Mesenchymal stem cell (in vitro differentiated cells and primary cell): ENCODE measurements around the gene FAT1.

Experiments
- DNase-seq: peaks from one replicate; pipeline ENCODE4 v3.0.0-alpha.2; 2013
- H2AFZ ChIP-seq: one replicate; pipeline ENCODE4 v1.6.1; 2013; ENCODE audit warnings: low read depth, mild to moderate bottlenecking, control low read depth, inconsistent platforms, low read length, moderate library complexity
- H2AK5ac ChIP-seq: 2 replicates; pipeline ENCODE4 v1.6.1; 2013; ENCODE audit warnings: low read length, moderate library complexity, mild to moderate bottlenecking, inconsistent platforms; ENCODE audit not compliant: severe bottlenecking
- H2BK120ac ChIP-seq: one replicate; pipeline ENCODE4 v1.6.1; 2013; ENCODE audit warnings: low read depth, mild to moderate bottlenecking, inconsistent platforms, low read length, moderate library complexity
- H2BK12ac ChIP-seq, 2 experiments: one replicate each; pipeline ENCODE4 v1.6.1; 2013; ENCODE audit warnings: inconsistent platforms in 2 of 2, low read length in 2 of 2, mild to moderate bottlenecking in 2 of 2, moderate library complexity in 2 of 2, control low read depth in 1 of 2
- H2BK15ac ChIP-seq: one replicate; pipeline ENCODE4 v1.6.1; 2013; ENCODE audit warnings: mild to moderate bottlenecking, low read depth, inconsistent platforms; ENCODE audit not compliant: poor library complexity, severe bottlenecking
- H2BK5ac ChIP-seq: 2 replicates; pipeline ENCODE4 v1.6.1; 2013; ENCODE audit warnings: low read depth, mild to moderate bottlenecking, low read length, control low read depth, inconsistent platforms; ENCODE audit not compliant: poor library complexity, severe bottlenecking
- H3K14ac ChIP-seq, 2 experiments: one replicate each; pipeline ENCODE4 v1.6.1; 2013; ENCODE audit warnings: inconsistent platforms in 2 of 2, low read length in 2 of 2, control low read depth in 1 of 2, mild to moderate bottlenecking in 1 of 2, moderate library complexity in 1 of 2
- H3K18ac ChIP-seq, 2 experiments: one replicate each; pipeline ENCODE4 v1.6.1; 2013; ENCODE audit warnings: inconsistent platforms in 2 of 2, low read length in 2 of 2, control low read depth in 1 of 2, low read depth in 1 of 2, mild to moderate bottlenecking in 1 of 2
- H3K23ac ChIP-seq, 2 experiments: one replicate each; pipeline ENCODE4 v1.6.1; 2013; ENCODE audit warnings: inconsistent platforms in 2 of 2, low read length in 2 of 2, mild to moderate bottlenecking in 2 of 2, moderate library complexity in 2 of 2, control low read depth in 1 of 2
- H3K27ac ChIP-seq: 2 replicates; pipeline ENCODE4 v1.5.1; 2013; ENCODE audit warnings: mild to moderate bottlenecking, moderate library complexity, low read length, control low read depth, inconsistent platforms; ENCODE audit not compliant: poor library complexity, severe bottlenecking
- H3K27me3 ChIP-seq, 2 experiments: 2 replicates each; pipeline versions ENCODE4 v1.6.1 to v1.7.0; 2013; ENCODE audit warnings: low read length in 2 of 2, mild to moderate bottlenecking in 2 of 2, moderate library complexity in 2 of 2, control low read depth in 1 of 2, inconsistent platforms in 1 of 2; ENCODE audit not compliant: control insufficient read depth in 1 of 2, insufficient read depth in 1 of 2
- H3K36me3 ChIP-seq, 2 experiments: 2 replicates each; pipeline versions ENCODE4 v1.6.1 to v1.7.0; 2013; ENCODE audit warnings: low read length in 2 of 2, control low read depth in 1 of 2, inconsistent platforms in 1 of 2, low read depth in 1 of 2, mild to moderate bottlenecking in 1 of 2; ENCODE audit not compliant: insufficient read depth in 2 of 2, control insufficient read depth in 1 of 2
- H3K4ac ChIP-seq, 2 experiments: one replicate each; pipeline ENCODE4 v1.6.1; 2013; ENCODE audit warnings: inconsistent platforms in 2 of 2, low read length in 2 of 2, mild to moderate bottlenecking in 2 of 2, moderate library complexity in 2 of 2, control low read depth in 1 of 2, low read depth in 1 of 2
- H3K4me1 ChIP-seq: 2 replicates; pipeline ENCODE4 v1.6.1; 2013; ENCODE audit warnings: low read depth, low read length, control low read depth; ENCODE audit not compliant: control insufficient read depth, insufficient read depth
- H3K4me2 ChIP-seq: 2 replicates; pipeline ENCODE4 v1.6.1; 2013; ENCODE audit warnings: low read length, mild to moderate bottlenecking, inconsistent platforms; ENCODE audit not compliant: poor library complexity, severe bottlenecking
- H3K4me3 ChIP-seq, 2 experiments: 2 replicates each; pipeline versions ENCODE4 v1.5.1 to v1.7.0; 2013; ENCODE audit warnings: low read length in 2 of 2, mild to moderate bottlenecking in 2 of 2, control low read depth in 1 of 2, low read depth in 1 of 2; ENCODE audit not compliant: insufficient read depth in 1 of 2
- H3K79me1 ChIP-seq: replicated peaks from 2 replicates; pipeline ENCODE4 v1.6.1; 2013; ENCODE audit warnings: mild to moderate bottlenecking, control low read depth, low read length, inconsistent platforms; ENCODE audit not compliant: poor library complexity, severe bottlenecking
- H3K9ac ChIP-seq: 2 replicates; pipeline ENCODE4 v1.7.0; 2013; ENCODE audit warnings: mild to moderate bottlenecking, low read length, moderate library complexity
- H3K9me3 ChIP-seq: 2 replicates; pipeline ENCODE4 v1.7.0; 2013; ENCODE audit warnings: mild to moderate bottlenecking, low read length; ENCODE audit not compliant: control insufficient read depth
- H4K8ac ChIP-seq: one replicate; pipeline ENCODE4 v1.6.1; 2013; ENCODE audit warnings: inconsistent platforms, mild to moderate bottlenecking, low read length, moderate library complexity
- H4K91ac ChIP-seq: one replicate; pipeline ENCODE4 v1.6.1; 2013; ENCODE audit warnings: mild to moderate bottlenecking, low read length, inconsistent platforms
- WGBS: methylation state at CpG from one replicate; pipeline ENCODE4 v1.1.7; 2013; ENCODE audit warnings: mixed read lengths; 5-methylcytosine and 5-hydroxymethylcytosine counted together

FAT1 gene

GRCh38 chr4:186617921-186618320 lies 105.7 kb downstream of the FAT1 start:
- Histone ChIP-seq H2AFZ (no peak overlapping the region), H2BK12ac (no peak overlapping the region), H3K4ac (no peak overlapping the region), H3K14ac (no peak overlapping the region), H3K9ac (no peak overlapping the region), H2AK5ac (no peak overlapping the region), H3K36me3 (peaks cover 49 to 98% of the 10 kb centered on the region in 2 experiments), H2BK15ac (no peak overlapping the region), H4K91ac (no peak overlapping the region), H3K27me3 (no peaks in the 10 kb centered on the region), H4K8ac (no peak overlapping the region), H3K4me3 (no peak overlapping the region), H3K27ac (no peak overlapping the region), H2BK120ac (no peak overlapping the region), H3K79me1 (peaks cover 35% of the 10 kb centered on the region), H2BK5ac (no peak overlapping the region), H3K9me3 (no peaks in the 10 kb centered on the region), H3K4me2 (no peak overlapping the region), H3K18ac (no peak overlapping the region), H3K4me1 (peaks cover 4% of the 10 kb centered on the region), H3K23ac (no peak overlapping the region)
- WGBS = 98% methylated on average over 3 of the region's 3 CpGs
- no peak for DNase-seq

- H3K27me3 ChIP-seq = no peaks in the 10 kb centered on the region
- H4K91ac ChIP-seq = no peak overlapping the region
- H3K4me2 ChIP-seq = no peak overlapping the region
- H3K4me3 ChIP-seq = no peak overlapping the region
- no peak overlapping the region for H2BK120ac ChIP-seq
- H3K4ac ChIP-seq = no peak overlapping the region
- WGBS = 100% methylated on average over 1 of the region's 1 CpG
- H4K8ac ChIP-seq = no peak overlapping the region
- no peak overlapping the region for H2BK12ac ChIP-seq
- peaks cover 5% of the 10 kb centered on the region for H3K4me1 ChIP-seq
- H3K27ac ChIP-seq = no peak overlapping the region
- no peak overlapping the region for H2AFZ ChIP-seq
- DNase-seq = no peak
- H3K36me3 ChIP-seq = peaks cover 59 to 93% of the 10 kb centered on the region in 2 experiments
- H2BK15ac ChIP-seq = no peak overlapping the region
- H3K79me1 ChIP-seq = peaks cover 27% of the 10 kb centered on the region
- H2AK5ac ChIP-seq = no peak overlapping the region
- H3K14ac ChIP-seq = no peak overlapping the region
- no peak overlapping the region for H3K18ac ChIP-seq
- H3K9me3 ChIP-seq = no peaks in the 10 kb centered on the region
- H3K23ac ChIP-seq = no peak overlapping the region
- no peak overlapping the region for H2BK5ac ChIP-seq
- H3K9ac ChIP-seq = no peak overlapping the region
Measured at GRCh38 chr4:186607490-186607889, 116.2 kb downstream of the FAT1 start.

GRCh38 chr4:186606591-186606992 lies 117.1 kb downstream of the FAT1 start:
- peak overlapping the region; percentile 38 for H4K8ac ChIP-seq
- no peak overlapping the region for H3K4ac ChIP-seq
- H4K91ac ChIP-seq = peak overlapping the region; percentile 58
- H2BK5ac ChIP-seq = no peak overlapping the region
- no peak overlapping the region for H3K23ac ChIP-seq
- H2BK15ac ChIP-seq = no peak overlapping the region
- H2BK120ac ChIP-seq = no peak overlapping the region
- H3K27me3 ChIP-seq = no peaks in the 10 kb centered on the region
- H3K79me1 ChIP-seq = peaks cover 27% of the 10 kb centered on the region
- no peak overlapping the region for H2AK5ac ChIP-seq
- no peak overlapping the region for H2BK12ac ChIP-seq
- H3K4me2 ChIP-seq = no peak overlapping the region
- H3K27ac ChIP-seq = peak overlapping the region; percentile 52
- H3K9me3 ChIP-seq = no peaks in the 10 kb centered on the region
- H2AFZ ChIP-seq = no peak overlapping the region
- H3K18ac ChIP-seq = no peak overlapping the region
- H3K14ac ChIP-seq = no peak overlapping the region
- WGBS = 76% methylated on average over 5 of the region's 6 CpGs
- peaks cover 5% of the 10 kb centered on the region for H3K4me1 ChIP-seq
- no peak overlapping the region for H3K9ac ChIP-seq
- peaks cover 56 to 93% of the 10 kb centered on the region in 2 experiments for H3K36me3 ChIP-seq
- H3K4me3 ChIP-seq = no peak overlapping the region
- DNase-seq = peak; percentile 64

- H2AFZ ChIP-seq = no peak overlapping the region
- no peak overlapping the region for H3K14ac ChIP-seq
- H3K27ac ChIP-seq = no peak overlapping the region
- no peak overlapping the region for H3K4me3 ChIP-seq
- 93% methylated on average over 3 of the region's 3 CpGs for WGBS
- no peak overlapping the region for H2BK15ac ChIP-seq
- H3K18ac ChIP-seq = no peak overlapping the region
- H3K23ac ChIP-seq = no peak overlapping the region
- no peak overlapping the region for H4K91ac ChIP-seq
- no peak overlapping the region for H2BK120ac ChIP-seq
- H3K9ac ChIP-seq = no peak overlapping the region
- H3K36me3 ChIP-seq = peaks cover 56 to 95% of the 10 kb centered on the region in 2 experiments
- no peak overlapping the region for H3K4me2 ChIP-seq
- peaks cover 5% of the 10 kb centered on the region for H3K4me1 ChIP-seq
- H2BK12ac ChIP-seq = no peak overlapping the region
- H2BK5ac ChIP-seq = no peak overlapping the region
- H3K79me1 ChIP-seq = peaks cover 28% of the 10 kb centered on the region
- H3K4ac ChIP-seq = no peak overlapping the region
- H2AK5ac ChIP-seq = no peak overlapping the region
- no peak overlapping the region for H4K8ac ChIP-seq
- no peaks in the 10 kb centered on the region for H3K9me3 ChIP-seq
- no peak for DNase-seq
- H3K27me3 ChIP-seq = no peaks in the 10 kb centered on the region
Measured at GRCh38 chr4:186605261-186605865, 118.3 kb downstream of the FAT1 start.
